HG03378 (cell line): ENCODE results near the gene ING5.
"Not testable (repeated sequence)": the region's sequence is repeated elsewhere in the genome, so short reads cannot be mapped to it uniquely, and the experiment has no call there.

Experiments used
- ATAC-seq: cut with Tn5 transposase; IDR thresholded peaks from one replicate; pipeline ENCODE4 v1.9.1; 2021; ENCODE audit warnings: mild to moderate bottlenecking, moderate library complexity; ENCODE audit not compliant: unreplicated experiment

The ING5 gene

GRCh38 chr2:241703032-241703604, 1.3 kb downstream of the ING5 start:
- ATAC-seq = peak; percentile 0

- ATAC-seq = no peak
These were observed 4.7 kb downstream of the ING5 start for GRCh38 chr2:241706537-241706936.

GRCh38 chr2:241708879-241709278, 7.0 kb downstream of the ING5 start:
- no peak for ATAC-seq

DNA sequence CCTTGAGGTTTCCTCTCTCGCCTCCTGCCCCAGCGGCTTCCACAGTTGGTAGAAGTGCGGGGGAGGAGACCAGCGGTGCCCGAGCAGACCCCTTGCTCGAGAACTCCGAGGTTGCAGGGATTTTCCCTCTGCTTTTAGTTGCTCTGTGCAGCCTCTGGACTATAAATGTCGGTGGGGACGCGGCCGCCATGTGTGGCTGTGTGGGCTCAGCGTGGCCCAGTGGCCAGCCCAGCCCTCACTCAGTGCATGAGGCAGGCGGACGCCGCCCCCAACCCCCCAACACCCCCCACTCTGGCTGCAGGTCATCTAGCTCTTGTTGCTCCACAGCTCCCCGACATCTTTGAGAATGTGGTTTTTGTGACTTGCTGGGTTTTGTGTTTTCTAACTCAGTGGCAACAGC, 17.3 kb downstream of the ING5 start:
- ATAC-seq = no peak

DNA sequence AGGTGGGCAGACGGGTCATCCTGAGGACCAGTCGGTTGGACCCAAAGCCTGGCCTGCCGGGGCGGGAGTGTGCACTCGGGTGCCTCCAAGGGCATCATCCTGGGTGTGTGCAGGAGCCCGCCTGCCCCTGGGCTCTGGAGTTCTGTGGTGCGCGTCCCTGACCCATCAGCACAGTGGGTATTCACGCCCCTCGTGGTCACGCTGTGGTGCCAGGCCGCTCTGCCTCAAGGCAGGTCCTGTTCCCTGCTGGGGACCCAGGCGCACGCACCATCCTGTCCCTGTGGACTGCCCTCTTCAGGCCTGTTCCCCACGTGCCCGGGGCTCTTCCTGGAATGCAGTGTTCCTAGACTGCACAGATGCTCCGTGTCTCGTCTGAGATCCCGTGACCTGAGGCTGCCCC, 18.3 kb downstream of the ING5 start:
- no peak for ATAC-seq

- ATAC-seq = no peak
These were observed 18.7 kb downstream of the ING5 start for GRCh38 chr2:241720560-241720959.

GRCh38 chr2:241721852-241722251, 20.0 kb downstream of the ING5 start:
- ATAC-seq = no peak

DNA sequence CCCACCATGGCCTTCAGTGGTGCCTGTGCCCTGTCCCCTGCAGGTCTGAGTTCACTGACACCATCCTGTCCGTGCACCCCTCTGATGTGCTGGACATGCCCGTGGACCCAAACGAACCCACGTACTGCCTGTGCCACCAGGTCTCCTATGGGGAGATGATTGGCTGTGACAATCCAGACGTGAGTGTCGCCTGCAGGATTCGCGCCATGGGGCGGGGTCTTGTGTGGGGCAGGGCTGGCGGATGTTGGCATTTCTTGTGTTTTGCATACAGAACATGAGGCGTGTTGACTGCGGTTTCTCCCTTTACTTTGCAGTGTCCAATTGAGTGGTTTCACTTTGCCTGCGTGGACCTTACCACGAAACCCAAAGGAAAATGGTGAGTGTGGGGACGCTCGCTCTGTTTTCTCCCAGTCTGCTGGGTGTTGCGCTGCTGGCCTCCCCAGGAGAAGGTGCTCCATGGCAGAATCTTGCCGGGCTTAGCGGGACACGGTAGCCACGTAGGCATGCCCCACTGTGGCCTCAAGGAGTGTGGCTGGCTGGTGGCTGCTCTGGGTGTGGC, 21.1 kb downstream of the ING5 start:
- no peak for ATAC-seq

DNA sequence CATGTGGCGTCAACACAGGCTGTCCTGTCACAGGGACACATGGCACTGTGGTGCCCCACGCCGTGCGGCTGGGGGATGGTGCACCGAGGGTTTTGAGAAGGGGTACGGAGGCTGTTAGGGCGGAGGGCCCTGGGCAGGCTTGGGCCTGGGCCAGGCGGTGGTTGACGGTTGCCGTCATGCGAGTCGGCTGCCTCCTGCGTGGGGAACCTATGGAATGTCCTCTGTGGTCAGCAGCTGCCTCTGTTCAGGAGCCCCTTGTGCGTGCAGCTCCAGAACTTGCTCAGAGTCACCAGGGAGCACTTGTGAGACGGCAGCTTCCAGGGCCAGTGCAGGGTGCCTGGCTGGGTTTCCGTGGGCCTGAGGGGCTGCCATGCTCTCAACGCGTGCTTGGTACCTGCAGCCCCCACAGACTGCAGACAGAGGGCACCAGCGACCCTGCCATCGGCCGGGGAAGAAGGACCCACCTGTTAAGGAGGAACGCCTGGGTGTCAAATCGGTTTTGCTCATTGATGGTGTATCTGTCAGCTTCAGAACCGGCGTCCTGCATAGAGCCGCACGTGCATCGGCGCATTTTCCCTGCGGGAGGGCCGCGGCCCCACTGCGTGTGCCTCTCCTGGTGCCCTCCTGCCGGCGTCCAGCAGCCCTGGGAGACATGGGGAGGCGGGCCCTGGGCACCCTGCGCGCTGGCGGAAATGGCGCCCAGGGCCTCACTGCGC, 22.6 kb downstream of the ING5 start:
- ATAC-seq = no peak

GRCh38 chr2:241724975-241725870, 23.4 kb downstream of the ING5 start:
- no peak for ATAC-seq

GRCh38 chr2:241726459-241726858, 24.6 kb downstream of the ING5 start:
- no peak for ATAC-seq

DNA sequence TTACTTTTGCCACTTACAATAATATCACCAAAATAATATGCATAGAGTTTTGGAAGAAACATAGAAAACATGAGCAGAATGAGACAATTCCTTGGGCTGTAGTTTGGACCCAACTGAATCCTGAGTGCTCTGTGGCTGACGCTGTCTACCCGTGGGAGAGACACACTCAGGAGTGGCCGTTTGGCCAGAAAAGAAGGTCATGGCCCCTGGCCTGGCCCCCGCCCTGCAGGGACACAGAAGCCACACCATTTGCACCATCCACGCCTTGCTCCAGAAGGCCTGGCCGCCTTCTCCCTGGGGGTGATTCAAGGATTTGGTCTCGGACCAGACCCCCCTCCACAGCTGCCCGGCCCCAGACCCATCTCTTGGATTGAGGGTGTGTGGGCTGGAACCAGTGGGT, 26.2 kb downstream of the ING5 start:
- no peak for ATAC-seq

- ATAC-seq = no peak
These were observed 26.8 kb downstream of the ING5 start for GRCh38 chr2:241728627-241729026.

- no peak for ATAC-seq
These were observed 28.0 kb downstream of the ING5 start for GRCh38 chr2:241729868-241730267.

DNA sequence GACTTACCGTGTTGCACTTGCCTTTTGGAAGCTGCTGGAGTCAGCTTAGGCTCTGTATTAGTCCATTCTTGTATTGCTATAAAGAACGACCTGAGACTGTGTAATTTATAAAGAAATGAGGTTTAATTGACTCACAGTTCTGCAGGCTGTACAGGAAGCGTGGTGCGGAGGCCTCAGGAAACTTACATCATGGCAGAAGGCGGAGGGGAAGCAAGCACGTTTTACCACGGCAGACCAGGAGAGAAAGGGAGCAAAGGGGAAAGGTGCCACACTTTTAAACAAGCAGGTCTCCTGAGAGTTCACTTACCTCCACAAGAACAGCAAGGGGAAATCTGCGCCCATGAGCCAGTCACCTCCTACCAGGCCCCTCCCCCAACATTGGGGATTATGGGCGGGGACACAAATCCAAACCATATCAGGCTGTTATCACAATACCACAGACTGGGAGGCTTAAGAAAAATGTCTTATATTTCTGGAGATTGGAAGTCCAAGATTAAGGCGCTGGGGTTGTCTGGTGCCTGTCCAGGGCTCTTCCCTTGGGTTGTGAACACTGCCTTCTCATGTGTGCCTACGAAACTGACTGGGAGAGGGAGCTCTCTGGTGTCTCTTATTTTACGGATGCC, 28.9 kb downstream of the ING5 start:
- no peak for ATAC-seq

GRCh38 chr2:241732513-241733186, 30.8 kb downstream of the ING5 start:
- ATAC-seq = not testable (repeated sequence)

DNA sequence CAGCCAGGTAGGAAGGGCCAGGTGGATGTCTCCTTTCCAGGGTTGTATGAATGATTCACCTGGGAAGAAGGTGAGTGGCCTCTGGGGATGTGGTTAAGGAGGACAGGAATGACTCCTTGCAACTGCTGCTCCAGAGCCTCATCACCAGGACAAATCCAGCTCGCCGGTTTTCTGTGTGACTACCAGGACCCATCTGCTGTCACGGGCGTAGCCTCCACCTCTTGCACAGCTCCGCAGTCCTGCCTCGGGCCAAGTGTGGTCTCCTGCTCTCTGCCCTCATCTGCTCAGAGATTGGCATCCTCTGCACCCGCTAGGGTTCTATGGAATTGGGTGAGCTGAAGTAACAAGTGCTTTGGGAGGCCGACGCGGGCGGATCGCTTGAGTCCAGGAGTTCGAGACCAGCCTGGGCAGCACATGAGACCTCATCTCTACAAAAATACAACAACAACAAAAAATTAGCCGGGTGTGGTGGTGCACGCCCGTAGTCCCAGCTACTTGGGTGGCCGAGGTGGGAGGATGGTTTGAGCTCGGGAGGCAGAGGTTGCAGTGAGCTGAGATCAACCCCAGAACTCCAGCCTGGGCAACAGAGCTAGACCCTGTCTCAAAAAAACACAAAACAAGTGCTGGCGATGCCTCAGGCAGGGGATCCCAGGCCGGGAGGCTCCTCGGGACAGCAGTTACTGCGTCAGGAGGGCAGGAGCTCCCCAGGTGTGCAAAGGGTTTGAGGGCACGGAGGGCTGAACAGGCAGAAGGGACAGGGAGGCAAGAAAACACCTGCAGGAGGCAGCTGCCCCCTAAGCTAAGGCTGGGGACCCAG, 31.8 kb downstream of the ING5 start:
- no peak for ATAC-seq

- no peak for ATAC-seq
These were observed 32.3 kb downstream of the ING5 start for GRCh38 chr2:241734208-241734466.

DNA sequence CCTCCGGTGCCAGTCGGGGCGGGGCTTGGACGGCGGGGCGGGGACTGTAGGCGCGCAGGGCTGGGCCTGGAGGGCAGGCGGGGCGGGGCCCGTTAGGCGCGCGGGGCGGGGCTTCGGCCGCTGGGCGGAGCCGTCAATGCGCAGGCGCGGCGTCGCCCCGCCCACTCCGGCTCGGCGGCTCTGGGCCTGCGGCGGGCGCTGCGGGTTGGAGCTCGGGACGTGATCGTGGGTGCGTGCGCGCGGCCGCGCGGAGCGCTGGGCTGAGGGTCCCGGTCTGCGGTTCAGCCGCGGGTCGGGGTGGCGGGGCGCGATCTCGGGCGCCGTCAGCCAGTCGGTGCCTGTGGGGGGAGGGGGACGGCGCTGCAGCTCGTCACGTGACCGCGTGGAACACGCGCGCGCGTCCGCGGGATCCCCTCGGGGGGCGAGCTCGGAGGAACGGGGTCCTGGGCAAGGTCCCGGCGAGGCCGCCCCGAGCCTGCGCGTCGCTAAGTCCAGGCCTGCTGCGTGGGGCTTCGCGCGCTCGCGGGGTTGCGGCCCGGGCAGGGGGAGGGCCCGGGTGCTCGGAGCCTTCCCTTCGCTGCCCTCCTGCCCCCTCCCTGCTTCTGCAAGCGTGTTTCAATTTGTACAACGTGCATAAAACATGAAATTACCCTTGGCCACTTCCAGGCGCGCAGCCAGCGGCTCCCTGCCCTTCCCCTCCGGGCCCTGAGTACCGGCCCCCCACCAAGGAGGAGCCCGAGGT, 32.8 kb downstream of the ING5 start, which contains the start of gene D2HGDH:
D2HGDH (plus strand) TSS at position 164 of the 742 bp plus-strand sequence. CDS start 595 bp downstream, outside the sequence.
- ATAC-seq = no peak
